Measurements from ENCODE around the gene GTF2A2. TPM values are rescaled to one million over a fixed set of nuclear protein-coding genes. Genes with fewer than 3 reads are reported as not detected.
"Not testable (repeated sequence)": the region's sequence is repeated elsewhere in the genome, so short reads cannot be mapped to it uniquely, and the experiment has no call there.

The GTF2A2 gene
- total RNA-seq, result 10 to 100 TPM; 48.0 to 57.2 TPM
- 17.4 to 28.4 reads per million in 2 donors for total RNA-seq

DNA sequence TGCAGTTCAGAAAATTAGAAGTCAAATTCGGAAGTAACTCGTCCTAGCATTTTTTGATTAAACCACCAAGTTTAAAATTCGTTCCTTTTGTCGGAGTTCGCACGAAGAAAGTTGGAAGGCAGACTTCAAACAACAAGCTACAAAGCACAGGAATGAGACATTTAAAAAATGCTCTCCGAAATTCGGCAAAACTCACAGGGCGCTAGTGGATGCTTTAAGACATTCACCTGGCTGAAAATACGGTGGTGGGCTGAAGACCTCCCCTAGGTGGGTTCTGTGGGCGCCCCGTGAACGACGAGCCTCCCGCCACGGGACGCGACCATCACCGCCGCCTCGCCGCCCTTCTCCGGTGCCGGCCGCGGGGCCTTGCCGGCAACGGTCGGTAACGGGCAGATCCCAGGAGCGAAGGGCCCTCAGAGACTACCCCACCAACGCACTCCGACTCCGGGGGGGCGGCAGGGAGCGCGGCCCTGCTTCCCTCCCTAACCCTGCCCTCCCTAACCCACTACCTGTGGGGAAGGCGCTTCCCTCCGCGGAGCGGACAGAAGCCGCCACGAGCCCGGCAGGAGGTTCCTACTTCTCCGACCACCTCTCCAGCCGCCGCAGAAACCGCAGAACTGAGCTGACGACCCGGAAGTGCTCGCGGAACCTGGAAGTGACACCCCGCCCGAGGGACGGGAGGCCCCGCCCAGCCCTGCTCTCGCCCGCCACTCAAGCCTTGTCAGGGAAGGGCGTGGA, at the start of gene GTF2A2:
Gene GTF2A2 (minus strand): TSS at position 619 of the 738 bp plus-strand sequence. CDS start 5,238 bp downstream, outside the sequence.
- DNase-seq (peak; percentile 85 to 92 (median 88)), ATAC-seq (peak; percentile 99)
- Mint-ChIP-seq H3K36me3 (ENCODE audit: low read depth) (peaks cover 4% of the 10 kb centered on the region), H3K4me3 (peak within 1 kb of the TSS; percentile 92), H3K4me1 (peaks cover 10% of the 10 kb centered on the region), H3K27ac (no peak within 1 kb of the TSS), H3K27me3 (no peaks in the 10 kb centered on the region)
- no peaks in the 10 kb centered on the region for H3K9me3 ChIP-seq (ENCODE audit: control insufficient read depth, low read length, poor library complexity, severe bottlenecking)

DNA sequence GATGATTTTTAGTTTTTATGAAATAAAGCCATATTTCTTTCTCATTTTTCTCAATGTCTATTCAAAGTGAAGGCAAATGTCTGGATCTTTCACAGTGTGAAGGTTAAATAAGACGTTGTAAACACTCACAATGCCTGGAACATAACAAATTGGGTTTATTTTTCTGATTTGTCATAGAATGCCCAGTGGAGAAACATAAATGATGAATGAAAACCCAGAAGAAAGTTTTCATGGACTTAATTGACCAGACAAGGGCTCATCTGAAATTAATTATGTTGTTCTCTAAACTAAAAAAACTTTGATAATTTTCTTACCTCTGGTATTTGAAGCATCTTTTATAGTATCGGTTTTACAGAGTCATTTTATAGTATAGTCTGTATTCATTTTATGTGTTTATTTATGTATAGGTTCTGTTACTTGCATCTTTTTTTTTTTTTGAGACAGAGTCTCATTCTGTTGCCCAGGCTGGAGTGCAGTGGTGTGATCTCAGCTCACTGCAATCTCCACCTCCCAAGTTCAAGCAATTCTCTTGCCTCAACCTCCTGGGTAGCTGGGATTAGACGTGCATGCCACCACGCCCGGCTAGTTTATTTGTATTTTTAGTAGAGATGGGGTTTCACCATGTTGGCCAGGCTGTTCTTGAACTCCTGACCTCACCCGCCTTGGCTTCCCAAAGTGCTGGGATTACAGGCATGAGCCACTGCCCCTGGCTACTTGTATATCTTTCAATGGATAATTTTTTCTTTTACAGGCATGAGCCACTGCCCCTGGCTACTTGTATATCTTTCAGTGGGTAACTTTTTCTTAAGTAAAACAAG, 46.9 kb upstream of the GTF2A2 start:
- no peak for ATAC-seq
- DNase-seq, result no peak
- Mint-ChIP-seq H3K4me1 (no peaks in the 10 kb centered on the region), H3K27ac (no peak overlapping the region), H3K4me3 (no peak overlapping the region), H3K27me3 (no peaks in the 10 kb centered on the region), H3K36me3 (ENCODE audit: low read depth) (no peaks in the 10 kb centered on the region)
- H3K9me3 ChIP-seq (ENCODE audit: control insufficient read depth, low read length, poor library complexity, severe bottlenecking), result no peaks in the 10 kb centered on the region

DNA sequence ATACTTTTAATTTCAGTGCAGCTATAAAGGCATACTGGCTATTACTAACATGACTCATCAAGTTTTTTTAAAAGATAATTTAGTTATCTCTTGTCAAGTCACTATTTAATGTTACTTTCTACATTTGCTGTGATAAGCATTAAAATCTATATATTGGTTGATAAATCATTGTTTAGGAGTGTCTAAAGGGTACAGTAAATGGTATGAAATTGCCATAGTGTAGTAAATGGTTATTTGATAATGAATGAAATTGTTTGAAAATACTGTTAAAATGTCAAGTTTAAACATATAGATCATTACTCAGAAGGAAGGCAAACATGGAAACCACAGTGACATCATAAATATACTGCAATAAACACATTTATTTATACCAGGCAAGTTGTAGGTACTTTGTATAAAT, 45.0 kb upstream of the GTF2A2 start:
- H3K9me3 ChIP-seq (ENCODE audit: control insufficient read depth, low read length, poor library complexity, severe bottlenecking), result no peaks in the 10 kb centered on the region
- Mint-ChIP-seq H3K27me3 (no peaks in the 10 kb centered on the region), H3K36me3 (ENCODE audit: low read depth) (no peaks in the 10 kb centered on the region), H3K27ac (no peak overlapping the region), H3K4me1 (no peaks in the 10 kb centered on the region), H3K4me3 (no peak overlapping the region)
- DNase-seq (no peak), ATAC-seq (no peak)

DNA sequence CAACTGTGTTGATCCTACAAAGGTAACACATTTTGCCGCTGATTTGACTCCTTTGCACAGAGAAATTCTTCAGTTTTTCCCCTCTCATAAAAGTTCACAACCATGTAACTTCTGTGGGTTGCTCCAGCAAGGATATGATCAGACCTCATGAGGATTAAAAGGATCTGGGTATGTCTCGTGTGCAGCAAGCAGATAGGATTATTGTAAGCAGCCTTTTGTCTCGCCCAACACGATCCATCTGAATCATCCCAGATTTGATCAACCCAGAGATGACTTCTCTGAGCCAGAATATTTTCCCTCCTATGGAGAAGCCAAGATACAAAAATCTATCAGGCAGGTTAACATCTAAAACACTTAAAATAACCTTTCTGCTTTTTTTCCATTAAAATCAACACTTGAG, 44.6 kb upstream of the GTF2A2 start:
- H3K9me3 ChIP-seq (ENCODE audit: control insufficient read depth, low read length, poor library complexity, severe bottlenecking), result no peaks in the 10 kb centered on the region
- ATAC-seq (no peak), DNase-seq (no peak)
- Mint-ChIP-seq H3K4me3 (no peak overlapping the region), H3K4me1 (no peaks in the 10 kb centered on the region), H3K27me3 (no peaks in the 10 kb centered on the region), H3K27ac (no peak overlapping the region), H3K36me3 (ENCODE audit: low read depth) (no peaks in the 10 kb centered on the region)

DNA sequence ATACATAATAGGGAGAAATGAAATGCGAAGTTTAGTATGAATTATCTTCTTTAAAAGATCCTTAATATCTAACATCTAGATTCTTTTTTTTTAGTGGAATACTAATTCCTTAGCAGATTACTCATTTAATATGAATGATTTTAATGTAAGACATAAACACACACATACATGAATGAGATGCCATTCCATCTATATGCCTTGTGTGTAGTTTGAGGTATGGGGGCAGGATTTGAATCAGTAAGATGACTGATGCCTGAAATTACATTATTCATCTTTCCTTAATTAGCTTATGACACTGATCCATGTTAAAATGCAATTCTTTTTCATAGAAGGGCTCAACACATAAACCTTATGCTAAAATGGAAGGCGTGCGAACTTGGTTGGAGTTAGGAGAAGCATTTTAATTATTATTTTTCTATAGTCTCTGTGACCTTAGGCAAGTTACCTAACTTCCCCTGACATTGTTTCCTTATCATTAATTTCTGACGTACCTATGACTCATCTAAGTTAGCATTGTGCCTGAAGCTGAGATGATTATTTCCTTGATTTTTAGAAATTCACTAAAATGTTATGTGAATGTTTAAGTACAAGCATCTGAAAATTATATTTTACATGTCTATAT, 42.6 kb upstream of the GTF2A2 start:
- Mint-ChIP-seq H3K4me3 (no peak overlapping the region), H3K27me3 (no peaks in the 10 kb centered on the region), H3K36me3 (ENCODE audit: low read depth) (no peaks in the 10 kb centered on the region), H3K4me1 (no peaks in the 10 kb centered on the region), H3K27ac (no peak overlapping the region)
- DNase-seq (no peak), ATAC-seq (no peak)
- no peaks in the 10 kb centered on the region for H3K9me3 ChIP-seq (ENCODE audit: control insufficient read depth, low read length, poor library complexity, severe bottlenecking)

GRCh38 chr15:59698065-59698464, 40.8 kb upstream of the GTF2A2 start:
- H3K9me3 ChIP-seq (ENCODE audit: control insufficient read depth, low read length, poor library complexity, severe bottlenecking); H3K27me3 Mint-ChIP-seq; H3K36me3 Mint-ChIP-seq (ENCODE audit: low read depth); ATAC-seq; H3K27ac Mint-ChIP-seq; DNase-seq; H3K4me1 Mint-ChIP-seq; H3K4me3 Mint-ChIP-seq: not testable (repeated sequence)

DNA sequence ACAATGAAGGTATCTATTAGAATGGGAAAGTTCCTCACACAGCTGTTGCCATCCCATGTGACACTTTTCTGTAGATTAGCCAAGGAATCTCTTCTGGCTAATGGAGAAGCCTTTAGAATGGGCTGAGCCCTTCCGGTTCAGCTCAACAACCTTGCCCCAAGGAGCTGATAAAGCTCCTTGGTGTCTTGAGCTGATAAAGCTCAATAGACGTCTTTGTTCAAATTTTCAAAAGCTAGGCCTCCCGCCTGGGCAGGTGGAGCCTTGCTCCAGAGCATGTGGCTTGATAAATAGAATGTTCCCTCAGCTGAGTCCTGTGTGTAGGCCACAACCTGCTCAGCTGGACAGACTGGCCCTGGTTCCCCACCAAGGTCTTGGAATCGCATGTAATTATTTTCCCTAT, 39.0 kb upstream of the GTF2A2 start:
- H3K27me3 Mint-ChIP-seq, result no peaks in the 10 kb centered on the region
- no peak for ATAC-seq
- H3K27ac Mint-ChIP-seq, result no peak overlapping the region
- H3K9me3 ChIP-seq (ENCODE audit: control insufficient read depth, low read length, poor library complexity, severe bottlenecking), result no peaks in the 10 kb centered on the region
- H3K4me1 Mint-ChIP-seq, result peaks cover 4% of the 10 kb centered on the region
- no peak for DNase-seq
- H3K36me3 Mint-ChIP-seq (ENCODE audit: low read depth), result peaks cover 4% of the 10 kb centered on the region
- no peak overlapping the region for H3K4me3 Mint-ChIP-seq

- no peaks in the 10 kb centered on the region for H3K9me3 ChIP-seq (ENCODE audit: control insufficient read depth, low read length, poor library complexity, severe bottlenecking)
- ATAC-seq (no peak), DNase-seq (no peak)
- Mint-ChIP-seq H3K27ac (peak overlapping the region; percentile 66), H3K4me1 (peaks cover 9% of the 10 kb centered on the region), H3K27me3 (no peaks in the 10 kb centered on the region), H3K36me3 (ENCODE audit: low read depth) (peaks cover 4% of the 10 kb centered on the region), H3K4me3 (no peak overlapping the region)
These were observed 37.5 kb upstream of the GTF2A2 start for GRCh38 chr15:59694779-59695178.

DNA sequence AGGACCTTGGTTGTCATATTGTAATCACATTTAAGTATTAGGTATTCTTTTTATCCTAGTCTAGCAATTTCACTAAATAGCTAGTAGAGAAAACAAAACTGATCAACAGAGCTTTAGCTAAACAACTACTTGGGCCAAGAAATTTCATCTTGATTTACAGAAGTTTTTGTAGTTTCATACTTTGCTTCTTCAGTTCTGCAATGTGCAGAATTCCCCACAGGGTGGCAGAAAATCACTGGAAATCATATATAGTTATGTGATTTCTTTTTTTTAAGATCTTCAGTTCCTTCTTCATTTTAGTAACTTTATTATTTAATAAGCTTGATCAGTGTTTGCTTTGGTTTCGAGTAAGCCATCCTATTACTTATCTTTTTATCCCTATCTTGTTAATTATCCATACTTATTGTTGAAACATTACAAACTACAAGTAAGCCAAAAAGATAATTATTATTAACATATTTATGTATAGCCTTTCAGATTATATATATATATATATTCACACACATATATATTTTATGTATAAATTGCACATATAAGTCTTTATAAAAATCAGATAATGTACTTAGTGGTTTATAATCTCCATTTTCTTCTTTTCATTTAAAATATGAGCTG, 34.0 kb upstream of the GTF2A2 start:
- H3K4me3 Mint-ChIP-seq, result peak overlapping the region; percentile 39
- H3K4me1 Mint-ChIP-seq, result peaks cover 19% of the 10 kb centered on the region
- peak overlapping the region; percentile 99 for H3K27ac Mint-ChIP-seq
- DNase-seq (peak in 1 of 3 donors; percentile 32), ATAC-seq (no peak)
- H3K36me3 Mint-ChIP-seq (ENCODE audit: low read depth), result peaks cover 7% of the 10 kb centered on the region
- no peaks in the 10 kb centered on the region for H3K27me3 Mint-ChIP-seq
- no peaks in the 10 kb centered on the region for H3K9me3 ChIP-seq (ENCODE audit: control insufficient read depth, low read length, poor library complexity, severe bottlenecking)

DNA sequence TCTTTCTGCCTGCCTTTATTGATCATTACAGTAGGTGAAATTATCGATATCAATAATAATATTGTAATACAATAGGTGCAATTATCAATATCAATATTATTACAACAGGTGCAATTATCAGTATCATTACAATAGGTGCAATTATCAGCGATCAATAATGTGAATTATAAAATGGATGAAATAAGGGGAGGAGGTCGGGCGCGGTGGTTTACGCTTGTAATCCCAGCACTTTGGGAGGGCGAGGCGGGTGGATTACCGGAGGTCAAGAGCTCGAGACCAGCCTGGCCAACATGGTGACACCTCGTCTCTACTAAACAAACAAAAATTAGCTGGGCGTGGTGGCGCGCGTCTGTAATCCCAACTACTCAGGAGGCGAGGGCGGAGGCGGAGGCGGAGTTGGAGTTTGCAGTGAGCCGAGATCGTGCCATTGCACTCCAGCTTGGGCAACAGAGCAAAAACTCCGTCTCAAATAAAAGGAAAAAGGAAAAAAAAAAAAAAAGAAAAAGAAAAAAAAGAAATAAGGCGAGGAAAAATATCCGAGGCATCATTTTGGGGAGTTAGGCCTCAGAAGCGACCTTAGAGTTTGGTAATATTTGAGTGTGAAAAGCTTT, 32.4 kb upstream of the GTF2A2 start:
- ATAC-seq (peak; percentile 41), DNase-seq (peak; percentile 43 to 49 (median 46))
- Mint-ChIP-seq H3K27me3 (no peaks in the 10 kb centered on the region), H3K4me3 (peak overlapping the region; percentile 95), H3K27ac (peak overlapping the region; percentile 99), H3K4me1 (peaks cover 28% of the 10 kb centered on the region), H3K36me3 (ENCODE audit: low read depth) (peaks cover 6% of the 10 kb centered on the region)
- H3K9me3 ChIP-seq (ENCODE audit: control insufficient read depth, low read length, poor library complexity, severe bottlenecking), result no peaks in the 10 kb centered on the region

GRCh38 chr15:59688782-59689625, 31.7 kb upstream of the GTF2A2 start, which contains the start of gene BNIP2:
Gene BNIP2 (minus strand): TSS chr15:59689320. CDS start chr15:59682457, 6,863 bp downstream.
- peak; percentile 98 to 99 (median 99) for DNase-seq
- Mint-ChIP-seq H3K36me3 (ENCODE audit: low read depth) (peaks cover 3% of the 10 kb centered on the region), H3K4me1 (peaks cover 27% of the 10 kb centered on the region), H3K27ac (peak within 1 kb of the TSS; percentile 99), H3K27me3 (no peaks in the 10 kb centered on the region), H3K4me3 (peak within 1 kb of the TSS; percentile 95)
- ATAC-seq, result peak; percentile 91
- no peaks in the 10 kb centered on the region for H3K9me3 ChIP-seq (ENCODE audit: control insufficient read depth, low read length, poor library complexity, severe bottlenecking)

DNA sequence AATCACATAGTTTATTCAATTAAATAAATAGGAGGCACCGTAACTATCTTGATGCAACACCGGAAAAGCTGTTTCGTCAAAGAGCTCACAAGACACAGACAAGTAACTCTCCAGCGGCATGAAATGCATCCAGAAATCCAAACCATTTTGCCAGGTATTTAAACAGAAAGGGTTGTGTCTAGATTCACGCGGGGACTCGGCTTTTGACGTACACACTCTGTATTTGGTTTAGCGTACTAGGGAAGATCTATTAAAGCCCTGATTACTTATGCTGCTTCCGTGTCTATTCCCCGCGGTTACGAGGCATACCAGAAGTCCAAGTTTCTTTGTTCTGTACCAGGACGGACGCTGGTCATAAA, 31.1 kb upstream of the GTF2A2 start:
- peak overlapping the region; percentile 95 for H3K4me3 Mint-ChIP-seq
- H3K4me1 Mint-ChIP-seq, result peaks cover 30% of the 10 kb centered on the region
- DNase-seq (no peak), ATAC-seq (peak; percentile 4)
- H3K27me3 Mint-ChIP-seq, result no peaks in the 10 kb centered on the region
- peaks cover 3% of the 10 kb centered on the region for H3K36me3 Mint-ChIP-seq (ENCODE audit: low read depth)
- H3K27ac Mint-ChIP-seq, result peak overlapping the region; percentile 99
- H3K9me3 ChIP-seq (ENCODE audit: control insufficient read depth, low read length, poor library complexity, severe bottlenecking), result no peaks in the 10 kb centered on the region
